ENCODE measurements around the gene GCNA.
A peak's percentile ranks its signal among the peaks of the same experiment; 100 is the strongest.
"Not testable (repeated sequence)": the region's sequence is repeated elsewhere in the genome, so short reads cannot be mapped to it uniquely, and the experiment has no call there.

GCNA gene

DNA sequence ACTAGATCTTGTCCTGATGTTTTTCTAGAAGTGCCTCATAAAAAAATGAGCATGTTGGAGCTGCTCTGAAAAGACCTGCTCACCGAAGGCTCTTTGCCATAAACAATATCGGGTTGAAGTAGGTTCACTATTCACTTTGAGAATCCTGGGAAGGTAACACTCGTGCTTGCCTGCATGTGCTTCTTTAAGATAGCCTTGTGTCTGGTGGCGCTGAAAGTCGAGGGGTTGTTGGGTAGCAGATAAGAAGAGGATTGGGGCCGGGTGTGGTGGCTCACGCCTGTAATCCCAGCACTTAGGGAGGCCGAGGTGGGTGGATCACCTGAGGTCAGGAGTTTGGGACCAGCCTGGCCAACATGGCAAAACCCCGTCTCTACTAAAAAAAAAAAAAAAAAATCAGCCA is 33.5 kb downstream of the GCNA start:
- peaks cover 44 to 46% of the 10 kb centered on the region in 2 donors for H3K4me1 Mint-ChIP-seq (ENCODE audit: low read depth in 2 of 2)
- H3K4me3 Mint-ChIP-seq; ATAC-seq (replicated peaks); DNase-seq; H3K9me3 Mint-ChIP-seq; H3K27me3 Mint-ChIP-seq; H3K27ac Mint-ChIP-seq: not testable (repeated sequence)
- H3K36me3 Mint-ChIP-seq (ENCODE audit: insufficient read depth): peaks cover 53% of the 10 kb centered on the region

DNA sequence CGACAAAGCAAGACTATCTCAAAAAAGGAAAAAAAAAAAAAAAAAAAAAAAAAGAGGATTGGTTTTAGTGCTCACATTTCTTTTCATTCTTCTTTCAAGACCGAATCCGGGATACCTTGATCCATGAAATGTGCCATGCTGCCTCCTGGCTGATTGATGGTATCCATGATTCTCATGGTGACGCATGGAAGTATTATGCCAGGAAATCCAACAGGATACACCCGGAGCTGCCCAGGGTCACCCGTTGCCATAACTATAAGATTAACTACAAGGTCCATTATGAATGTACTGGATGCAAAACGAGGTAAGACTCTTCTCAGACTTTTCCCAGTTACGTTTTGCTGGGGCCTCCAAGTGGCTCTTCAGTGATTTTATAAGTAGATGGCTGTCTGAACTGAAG is 34.0 kb downstream of the GCNA start:
- no peaks in the 10 kb centered on the region for H3K9me3 Mint-ChIP-seq
- ATAC-seq (replicated peaks) (no peak), DNase-seq (no peak)
- peaks cover 59% of the 10 kb centered on the region for H3K36me3 Mint-ChIP-seq (ENCODE audit: insufficient read depth)
- peaks cover 45 to 49% of the 10 kb centered on the region in 2 donors for H3K4me1 Mint-ChIP-seq (ENCODE audit: low read depth in 2 of 2)
- H3K27ac Mint-ChIP-seq: peak overlapping the region in 1 of 2 donors; percentile 71
- H3K4me3 Mint-ChIP-seq: no peak overlapping the region
- no peaks in the 10 kb centered on the region for H3K27me3 Mint-ChIP-seq

DNA sequence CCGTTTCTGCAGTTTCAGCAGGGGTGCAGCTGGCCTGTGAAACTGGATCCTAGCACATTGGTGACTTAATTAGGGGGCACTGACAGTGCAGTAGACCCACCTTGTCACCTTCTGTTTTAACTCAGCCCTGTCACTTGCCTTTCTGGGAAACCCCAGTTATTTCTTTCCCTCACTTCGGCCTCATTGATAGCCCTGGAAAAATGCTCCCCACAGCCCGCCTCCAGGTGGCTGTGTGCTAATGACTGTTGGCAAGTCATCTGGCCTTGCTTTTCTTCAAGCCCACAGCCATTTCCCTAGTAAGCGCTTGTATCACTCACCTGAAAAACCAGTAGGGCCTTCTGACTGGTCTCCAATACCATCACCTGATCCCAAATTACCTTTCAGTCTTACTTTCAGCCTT is 36.8 kb downstream of the GCNA start:
- Mint-ChIP-seq H3K27me3 (no peaks in the 10 kb centered on the region), H3K36me3 (ENCODE audit: insufficient read depth) (peaks cover 63% of the 10 kb centered on the region), H3K4me3 (peak overlapping the region; percentile 89 to 92), H3K9me3 (no peaks in the 10 kb centered on the region), H3K27ac (peak overlapping the region; percentile 98), H3K4me1 (ENCODE audit: low read depth in 2 of 2) (peaks cover 40 to 49% of the 10 kb centered on the region in 2 donors)
- DNase-seq (no peak), ATAC-seq (replicated peaks) (no peak)

- Mint-ChIP-seq H3K4me1 (ENCODE audit: low read depth in 2 of 2) (peaks cover 44 to 46% of the 10 kb centered on the region in 2 donors), H3K36me3 (ENCODE audit: insufficient read depth) (peaks cover 66% of the 10 kb centered on the region), H3K9me3 (no peaks in the 10 kb centered on the region), H3K27me3 (no peaks in the 10 kb centered on the region), H3K4me3 (peak overlapping the region; percentile 89 to 92), H3K27ac (peak overlapping the region; percentile 98)
- ATAC-seq (replicated peaks): no peak
- DNase-seq: no peak
Observed at GRCh38 chrX:71615954-71616353, 37.7 kb downstream of the GCNA start.

DNA sequence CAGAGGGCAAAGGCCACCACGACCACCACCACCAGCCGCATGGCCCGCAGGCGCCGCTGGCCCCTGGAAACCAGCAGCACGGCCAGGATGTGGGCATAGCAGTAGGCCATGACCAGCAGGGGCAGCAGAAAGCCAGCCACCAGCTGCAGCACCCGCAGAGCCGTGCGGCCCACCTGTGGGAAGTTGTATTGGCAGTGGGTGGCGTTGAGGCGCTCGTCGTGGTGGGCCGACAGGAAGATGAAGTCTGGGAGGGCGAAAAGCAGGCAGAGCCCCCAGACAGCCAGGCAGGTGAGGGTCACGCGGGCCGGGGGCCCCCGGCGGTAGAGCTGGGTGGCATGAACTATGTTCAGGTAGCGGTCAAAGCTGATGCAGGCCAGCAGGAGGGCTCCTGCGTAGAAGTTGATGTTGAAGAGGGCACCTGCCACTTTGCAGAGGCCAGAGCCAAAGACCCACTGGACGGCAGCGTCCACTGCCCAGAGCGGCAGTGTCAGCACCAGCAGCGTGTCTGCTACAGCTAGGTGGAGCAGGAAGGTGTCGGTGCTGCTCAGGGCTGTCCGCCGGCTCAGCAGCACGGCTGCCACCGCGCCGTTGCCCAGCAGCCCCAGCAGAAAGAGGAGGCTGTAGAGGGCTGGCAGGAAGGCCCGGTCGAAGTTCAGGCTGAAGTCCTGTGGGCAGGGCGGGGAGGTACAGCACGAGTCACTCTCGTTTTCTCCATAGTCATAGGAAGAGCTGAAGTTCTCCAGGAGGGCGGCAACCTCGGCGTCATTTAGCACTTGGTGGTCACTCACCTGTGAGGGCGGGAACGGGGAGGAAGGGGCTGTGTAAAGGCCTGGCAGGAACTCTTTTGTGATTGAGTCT is 38.7 kb downstream of the GCNA start:
- peak in 1 of 3 experiments; percentile 39 for DNase-seq
- ATAC-seq (replicated peaks): peak; percentile 34

GRCh38 chrX:71617742-71618141 is 39.5 kb downstream of the GCNA start:
- peaks cover 51 to 52% of the 10 kb centered on the region in 2 donors for H3K4me1 Mint-ChIP-seq (ENCODE audit: low read depth in 2 of 2)
- peak overlapping the region; percentile 98 for H3K27ac Mint-ChIP-seq
- H3K9me3 Mint-ChIP-seq: no peaks in the 10 kb centered on the region
- peak overlapping the region; percentile 89 to 92 for H3K4me3 Mint-ChIP-seq
- DNase-seq (no peak), ATAC-seq (replicated peaks) (no peak)
- H3K27me3 Mint-ChIP-seq: no peaks in the 10 kb centered on the region
- peaks cover 68% of the 10 kb centered on the region for H3K36me3 Mint-ChIP-seq (ENCODE audit: insufficient read depth)

More for the DNA sequence above, 38.7 kb downstream of the GCNA start:
- Mint-ChIP-seq H3K4me1 (ENCODE audit: low read depth in 2 of 2) (peaks cover 46 to 49% of the 10 kb centered on the region in 2 donors), H3K27ac (peak overlapping the region; percentile 98), H3K4me3 (peak overlapping the region; percentile 89 to 92), H3K27me3 (no peaks in the 10 kb centered on the region), H3K36me3 (ENCODE audit: insufficient read depth) (peaks cover 61% of the 10 kb centered on the region), H3K9me3 (no peaks in the 10 kb centered on the region)

- Mint-ChIP-seq H3K4me1 (ENCODE audit: low read depth in 2 of 2) (peaks cover 55 to 58% of the 10 kb centered on the region in 2 donors), H3K4me3 (peak within 1 kb of the TSS; percentile 89 to 92), H3K27me3 (no peaks in the 10 kb centered on the region), H3K27ac (peak within 1 kb of the TSS; percentile 98), H3K9me3 (no peaks in the 10 kb centered on the region), H3K36me3 (ENCODE audit: insufficient read depth) (peaks cover 71% of the 10 kb centered on the region)
- DNase-seq (peak in 2 of 3 experiments; percentile 29 to 44), ATAC-seq (replicated peaks) (peak; percentile 27)
Observed at GRCh38 chrX:71618303-71618721, 40.1 kb downstream of the GCNA start, which contains the start of gene CXCR3. TSS of gene CXCR3 (minus strand) at chrX:71618511. CDS start at chrX:71618449, 62 bp downstream.

DNA sequence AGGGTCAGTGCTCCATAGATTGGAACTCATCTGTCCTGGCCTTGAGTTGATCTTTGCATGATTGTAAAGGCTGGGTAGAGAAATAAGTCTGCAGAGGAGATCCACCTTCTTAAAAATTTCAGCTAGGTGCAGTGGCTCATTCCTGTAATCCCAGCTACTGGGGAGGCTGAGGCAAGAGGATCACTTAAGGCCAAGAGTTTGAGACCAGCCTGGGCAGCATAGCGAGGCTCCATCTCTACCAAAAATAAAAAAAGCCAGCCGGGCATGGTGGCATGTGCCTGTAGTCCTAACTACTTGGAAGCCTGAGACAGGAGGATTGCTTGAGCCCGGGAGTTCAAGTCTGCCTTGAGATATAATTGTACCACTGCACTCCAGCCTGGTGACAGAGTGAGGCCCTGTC is 40.5 kb downstream of the GCNA start:
- Mint-ChIP-seq H3K27me3 (no peaks in the 10 kb centered on the region), H3K4me3 (peak overlapping the region; percentile 89 to 92), H3K4me1 (ENCODE audit: low read depth in 2 of 2) (peaks cover 57 to 63% of the 10 kb centered on the region in 2 donors), H3K27ac (peak overlapping the region; percentile 98), H3K9me3 (no peaks in the 10 kb centered on the region), H3K36me3 (ENCODE audit: insufficient read depth) (peaks cover 75% of the 10 kb centered on the region)
- ATAC-seq (replicated peaks): no peak
- DNase-seq: no peak

DNA sequence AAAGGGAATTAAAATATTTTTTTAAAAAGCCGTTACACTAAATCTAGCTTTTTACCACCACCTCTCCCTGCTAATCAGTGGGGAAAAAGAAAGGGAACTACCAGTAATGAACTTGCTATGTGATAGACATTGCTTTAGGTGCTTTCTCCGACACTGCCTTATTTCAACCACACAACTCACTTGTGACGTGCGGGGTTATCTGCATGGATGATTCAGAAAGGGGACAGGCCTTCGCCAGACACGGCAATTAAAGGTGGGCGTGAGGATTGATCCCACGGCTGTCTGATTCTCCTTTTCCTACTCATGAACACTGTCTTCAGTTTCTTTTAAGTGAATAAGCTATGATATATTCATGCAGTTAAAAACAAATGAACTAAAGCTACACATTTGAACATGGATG is 41.0 kb downstream of the GCNA start:
- no peaks in the 10 kb centered on the region for H3K27me3 Mint-ChIP-seq
- ATAC-seq (replicated peaks): peak; percentile 45
- peak; percentile 39 to 57 (median 41) for DNase-seq
- H3K36me3 Mint-ChIP-seq (ENCODE audit: insufficient read depth): peaks cover 71% of the 10 kb centered on the region
- H3K4me3 Mint-ChIP-seq: peak overlapping the region; percentile 89 to 92
- H3K9me3 Mint-ChIP-seq: no peaks in the 10 kb centered on the region
- peaks cover 58 to 65% of the 10 kb centered on the region in 2 donors for H3K4me1 Mint-ChIP-seq (ENCODE audit: low read depth in 2 of 2)
- peak overlapping the region; percentile 98 for H3K27ac Mint-ChIP-seq

- H3K27me3 Mint-ChIP-seq: no peaks in the 10 kb centered on the region
- H3K9me3 Mint-ChIP-seq: no peaks in the 10 kb centered on the region
- H3K27ac Mint-ChIP-seq: peak overlapping the region; percentile 98
- peak overlapping the region; percentile 89 to 92 for H3K4me3 Mint-ChIP-seq
- H3K4me1 Mint-ChIP-seq (ENCODE audit: low read depth in 2 of 2): peaks cover 56 to 64% of the 10 kb centered on the region in 2 donors
- DNase-seq (no peak), ATAC-seq (replicated peaks) (no peak)
- H3K36me3 Mint-ChIP-seq (ENCODE audit: insufficient read depth): peaks cover 65% of the 10 kb centered on the region
Observed at GRCh38 chrX:71619986-71620385, 41.7 kb downstream of the GCNA start.

- H3K36me3 Mint-ChIP-seq (ENCODE audit: insufficient read depth): peaks cover 51% of the 10 kb centered on the region
- peak overlapping the region; percentile 52 to 84 for H3K4me3 Mint-ChIP-seq
- peaks cover 42 to 51% of the 10 kb centered on the region in 2 donors for H3K4me1 Mint-ChIP-seq (ENCODE audit: low read depth in 2 of 2)
- peak overlapping the region; percentile 98 for H3K27ac Mint-ChIP-seq
- H3K27me3 Mint-ChIP-seq: no peaks in the 10 kb centered on the region
- H3K9me3 Mint-ChIP-seq: no peaks in the 10 kb centered on the region
- DNase-seq (no peak), ATAC-seq (replicated peaks) (no peak)
Observed at GRCh38 chrX:71621603-71622002, 43.4 kb downstream of the GCNA start.

- peaks cover 37 to 48% of the 10 kb centered on the region in 2 donors for H3K4me1 Mint-ChIP-seq (ENCODE audit: low read depth in 2 of 2)
- H3K27ac Mint-ChIP-seq: peak overlapping the region; percentile 98
- DNase-seq (peak in 1 of 3 experiments; percentile 14), ATAC-seq (replicated peaks) (peak; percentile 3)
- H3K36me3 Mint-ChIP-seq (ENCODE audit: insufficient read depth): peaks cover 46% of the 10 kb centered on the region
- H3K9me3 Mint-ChIP-seq: no peaks in the 10 kb centered on the region
- H3K4me3 Mint-ChIP-seq: peak overlapping the region; percentile 84 to 85
- no peaks in the 10 kb centered on the region for H3K27me3 Mint-ChIP-seq
Observed at GRCh38 chrX:71622032-71622575, 43.9 kb downstream of the GCNA start.

DNA sequence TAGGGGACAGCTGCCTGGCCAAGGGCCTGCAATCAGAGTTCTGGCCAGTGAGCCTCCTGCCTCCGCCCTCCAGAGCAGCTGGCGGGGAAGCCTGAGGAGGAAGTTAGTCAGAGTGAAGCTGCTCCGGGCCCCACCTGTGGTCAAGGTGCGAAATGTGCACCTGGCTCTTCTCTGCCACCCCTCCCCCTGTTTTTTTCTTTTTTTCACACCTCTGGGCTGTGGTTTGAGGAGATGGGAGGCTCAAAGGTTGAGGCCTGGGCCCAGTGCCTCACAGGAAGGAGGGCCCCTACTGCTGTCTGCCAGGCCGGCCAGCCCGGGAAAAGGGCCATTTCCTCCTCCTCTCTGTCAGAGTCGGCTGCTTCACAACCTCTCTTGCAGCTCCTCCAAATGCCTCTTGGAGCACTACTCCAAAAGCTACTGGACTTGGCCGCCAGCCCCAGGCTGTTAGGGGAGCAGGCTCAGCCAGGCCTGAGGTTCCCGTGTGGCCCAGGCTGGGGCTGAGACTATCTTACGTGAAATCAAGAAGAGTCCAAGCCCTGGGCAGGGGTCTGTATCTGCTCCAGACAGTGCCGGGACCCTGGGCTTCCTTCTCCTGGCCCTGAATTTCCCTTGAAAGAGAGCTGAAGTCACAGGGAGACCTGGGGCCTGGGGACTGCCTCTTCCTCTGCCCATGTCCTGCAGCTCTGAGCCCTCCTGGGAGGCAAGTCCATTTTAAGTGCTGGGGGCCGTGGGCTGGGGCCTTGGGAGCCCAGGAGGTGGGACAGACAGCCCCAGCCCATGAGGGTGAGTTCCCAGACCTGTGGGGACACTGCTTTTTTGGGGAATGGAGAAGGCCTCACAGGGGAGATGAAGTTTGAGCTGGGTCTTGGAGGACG is 44.6 kb downstream of the GCNA start:
- DNase-seq (peak; percentile 67 to 73 (median 68)), ATAC-seq (replicated peaks) (peak; percentile 72)
- peak overlapping the region; percentile 98 for H3K27ac Mint-ChIP-seq
- no peaks in the 10 kb centered on the region for H3K27me3 Mint-ChIP-seq
- H3K9me3 Mint-ChIP-seq: no peaks in the 10 kb centered on the region
- peak overlapping the region; percentile 84 to 85 for H3K4me3 Mint-ChIP-seq
- H3K4me1 Mint-ChIP-seq (ENCODE audit: low read depth in 2 of 2): peaks cover 32 to 44% of the 10 kb centered on the region in 2 donors
- peaks cover 40% of the 10 kb centered on the region for H3K36me3 Mint-ChIP-seq (ENCODE audit: insufficient read depth)

Measured in effector memory CD8-positive, alpha-beta T cell (primary cell).